ENCODE data around the gene LYST. TPM values are rescaled to one million over a fixed set of nuclear protein-coding genes. Genes with fewer than 3 reads are reported as not detected.

Gene LYST
- total and polyA plus RNA-seq, 2 donors (not counting 1 experiment from before 2014, with no cell fraction given): 7.5 to 50.2 TPM

- Histone ChIP-seq H3K36me3 (ENCODE audit: control insufficient read depth, insufficient read depth, low read length) (no peaks in the 10 kb centered on the region), H3K4me3 (replicated peaks in 1 of 4; ENCODE audit: control extremely low read depth in 1 of 4, insufficient read depth in 1 of 4, low read depth in 3 of 4, low read length in 4 of 4) (peak overlapping the region; percentile 52 to 65 (median 54)), H3K27ac (ENCODE audit: insufficient read depth, low read length) (no peak overlapping the region), H3K4me1 (ENCODE audit: control insufficient read depth, extremely low read depth, insufficient read depth, low read length) (peaks cover 5% of the 10 kb centered on the region), H3K27me3 (ENCODE audit: control insufficient read depth, insufficient read depth, low read length) (no peaks in the 10 kb centered on the region), H2AFZ (ENCODE audit: low read length) (peak overlapping the region; percentile 83), H3K4me2 (ENCODE audit: extremely low read depth, insufficient read depth, low read length) (peak overlapping the region; percentile 97), H3K79me2 (ENCODE audit: control insufficient read depth, insufficient read depth, low read length) (no peaks in the 10 kb centered on the region), H4K20me1 (ENCODE audit: control insufficient read depth, extremely low read depth, insufficient read depth, low read length) (no peaks in the 10 kb centered on the region), H3K9me3 (ENCODE audit: control insufficient read depth, insufficient read depth, low read depth, low read length) (no peaks in the 10 kb centered on the region), H3K9ac (ENCODE audit: insufficient read depth, low read length) (no peak overlapping the region)
- peak; percentile 43 to 80 for DNase-seq (ENCODE audit: low read depth in 2 of 2)
- TF ChIP-seq CTCF (conservative IDR thresholded peaks at IDR 0.05 in 1 of 2, IDR thresholded peaks at IDR 0.05 in 1 of 2; ENCODE audit: low read depth in 1 of 2, low read length in 2 of 2) (peak in 1 of 2 donors; percentile 13), EZH2 (IDR thresholded peaks at IDR 0.05; ENCODE audit: low read length, missing control alignments) (no peak)
Observed at GRCh38 chr1:235632506-235633401, 234.0 kb downstream of the LYST start.

- H3K9me3 ChIP-seq (ENCODE audit: control insufficient read depth, insufficient read depth, low read depth, low read length): no peaks in the 10 kb centered on the region
- H3K4me2 ChIP-seq (ENCODE audit: extremely low read depth, insufficient read depth, low read length): no peak overlapping the region
- H3K36me3 ChIP-seq (ENCODE audit: control insufficient read depth, insufficient read depth, low read length): no peaks in the 10 kb centered on the region
- H3K4me3 ChIP-seq (replicated peaks in 1 of 4; ENCODE audit: control extremely low read depth in 1 of 4, insufficient read depth in 1 of 4, low read depth in 3 of 4, low read length in 4 of 4): no peak overlapping the region
- H3K4me1 ChIP-seq (ENCODE audit: control insufficient read depth, extremely low read depth, insufficient read depth, low read length): peaks cover 5% of the 10 kb centered on the region
- H2AFZ ChIP-seq (ENCODE audit: low read length): no peak overlapping the region
- H3K27me3 ChIP-seq (ENCODE audit: control insufficient read depth, insufficient read depth, low read length): no peaks in the 10 kb centered on the region
- no peaks in the 10 kb centered on the region for H4K20me1 ChIP-seq (ENCODE audit: control insufficient read depth, extremely low read depth, insufficient read depth, low read length)
- no peak overlapping the region for H3K27ac ChIP-seq (ENCODE audit: insufficient read depth, low read length)
- no peak for DNase-seq (ENCODE audit: low read depth in 2 of 2)
- H3K79me2 ChIP-seq (ENCODE audit: control insufficient read depth, insufficient read depth, low read length): no peaks in the 10 kb centered on the region
- TF ChIP-seq EZH2 (IDR thresholded peaks at IDR 0.05; ENCODE audit: low read length, missing control alignments) (no peak), CTCF (conservative IDR thresholded peaks at IDR 0.05 in 1 of 2, IDR thresholded peaks at IDR 0.05 in 1 of 2; ENCODE audit: low read depth in 1 of 2, low read length in 2 of 2) (peak in 1 of 2 donors; percentile 8)
- no peak overlapping the region for H3K9ac ChIP-seq (ENCODE audit: insufficient read depth, low read length)
Observed at GRCh38 chr1:235631816-235632215, 234.9 kb downstream of the LYST start.

- H3K4me2 ChIP-seq (ENCODE audit: extremely low read depth, insufficient read depth, low read length): no peak overlapping the region
- H3K4me1 ChIP-seq (ENCODE audit: control insufficient read depth, extremely low read depth, insufficient read depth, low read length): peaks cover 5% of the 10 kb centered on the region
- H3K9ac ChIP-seq (ENCODE audit: insufficient read depth, low read length): no peak overlapping the region
- no peak for TF ChIP-seq EZH2 (IDR thresholded peaks at IDR 0.05; ENCODE audit: low read length, missing control alignments)
- TF ChIP-seq CTCF (conservative IDR thresholded peaks at IDR 0.05 in 1 of 2, IDR thresholded peaks at IDR 0.05 in 1 of 2; ENCODE audit: low read depth in 1 of 2, low read length in 2 of 2): no peak
- no peaks in the 10 kb centered on the region for H4K20me1 ChIP-seq (ENCODE audit: control insufficient read depth, extremely low read depth, insufficient read depth, low read length)
- H3K4me3 ChIP-seq (replicated peaks in 1 of 4; ENCODE audit: control extremely low read depth in 1 of 4, insufficient read depth in 1 of 4, low read depth in 3 of 4, low read length in 4 of 4): no peak overlapping the region
- no peak overlapping the region for H2AFZ ChIP-seq (ENCODE audit: low read length)
- no peaks in the 10 kb centered on the region for H3K9me3 ChIP-seq (ENCODE audit: control insufficient read depth, insufficient read depth, low read depth, low read length)
- DNase-seq (ENCODE audit: low read depth in 2 of 2): no peak
- H3K36me3 ChIP-seq (ENCODE audit: control insufficient read depth, insufficient read depth, low read length): no peaks in the 10 kb centered on the region
- H3K27ac ChIP-seq (ENCODE audit: insufficient read depth, low read length): no peak overlapping the region
- H3K79me2 ChIP-seq (ENCODE audit: control insufficient read depth, insufficient read depth, low read length): no peaks in the 10 kb centered on the region
- H3K27me3 ChIP-seq (ENCODE audit: control insufficient read depth, insufficient read depth, low read length): no peaks in the 10 kb centered on the region
Observed at GRCh38 chr1:235628316-235629005, 238.2 kb downstream of the LYST start.

Measured in fibroblast of lung (primary cell).